ENCODE measurements around the gene ULK4.

ULK4 gene

DNA sequence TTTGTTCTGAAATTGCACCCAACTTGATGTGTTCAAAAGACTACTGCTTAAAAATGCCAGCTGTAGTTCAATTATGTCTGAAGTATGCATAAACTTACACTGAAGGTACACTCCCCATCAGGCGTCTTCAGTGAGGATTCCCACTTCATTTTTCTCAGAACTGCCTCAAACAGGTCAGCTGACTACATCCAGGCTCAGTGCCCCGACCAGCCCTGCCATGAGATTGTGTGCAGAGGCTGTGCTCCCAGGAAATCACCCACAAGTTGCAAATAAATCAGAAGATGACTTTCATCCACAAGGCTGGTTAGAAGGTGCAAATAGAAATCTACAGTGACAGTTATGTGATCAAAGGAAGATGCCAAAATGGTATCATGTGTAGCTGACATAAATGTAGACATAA is 711.1 kb downstream of the ULK4 start:
- TF ChIP-seq CTCF (IDR thresholded peaks at IDR 0.05), result no peak

- no peak for TF ChIP-seq CTCF (IDR thresholded peaks at IDR 0.05)
These were observed 712.6 kb downstream of the ULK4 start for GRCh38 chr3:41249318-41249717.

DNA sequence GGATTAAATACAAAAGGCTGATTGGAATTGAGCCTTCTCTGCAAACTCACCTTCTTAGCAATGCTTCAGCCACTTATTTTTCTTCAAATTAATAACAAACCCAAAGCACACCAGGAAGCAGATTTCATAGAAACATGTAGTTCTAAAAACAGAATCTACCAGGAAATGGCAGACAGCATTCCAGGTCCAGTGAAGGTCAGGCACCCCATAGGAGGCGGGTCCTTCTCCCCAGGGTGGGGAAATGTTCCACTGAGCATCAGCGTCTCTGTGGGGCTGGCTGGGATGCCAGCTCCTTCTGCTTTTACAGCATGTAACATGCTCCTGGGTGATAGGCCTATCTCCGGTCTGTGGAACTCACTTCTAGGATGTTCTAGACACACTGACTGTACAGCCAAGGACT is 713.4 kb downstream of the ULK4 start:
- TF ChIP-seq CTCF (IDR thresholded peaks at IDR 0.05), result no peak

DNA sequence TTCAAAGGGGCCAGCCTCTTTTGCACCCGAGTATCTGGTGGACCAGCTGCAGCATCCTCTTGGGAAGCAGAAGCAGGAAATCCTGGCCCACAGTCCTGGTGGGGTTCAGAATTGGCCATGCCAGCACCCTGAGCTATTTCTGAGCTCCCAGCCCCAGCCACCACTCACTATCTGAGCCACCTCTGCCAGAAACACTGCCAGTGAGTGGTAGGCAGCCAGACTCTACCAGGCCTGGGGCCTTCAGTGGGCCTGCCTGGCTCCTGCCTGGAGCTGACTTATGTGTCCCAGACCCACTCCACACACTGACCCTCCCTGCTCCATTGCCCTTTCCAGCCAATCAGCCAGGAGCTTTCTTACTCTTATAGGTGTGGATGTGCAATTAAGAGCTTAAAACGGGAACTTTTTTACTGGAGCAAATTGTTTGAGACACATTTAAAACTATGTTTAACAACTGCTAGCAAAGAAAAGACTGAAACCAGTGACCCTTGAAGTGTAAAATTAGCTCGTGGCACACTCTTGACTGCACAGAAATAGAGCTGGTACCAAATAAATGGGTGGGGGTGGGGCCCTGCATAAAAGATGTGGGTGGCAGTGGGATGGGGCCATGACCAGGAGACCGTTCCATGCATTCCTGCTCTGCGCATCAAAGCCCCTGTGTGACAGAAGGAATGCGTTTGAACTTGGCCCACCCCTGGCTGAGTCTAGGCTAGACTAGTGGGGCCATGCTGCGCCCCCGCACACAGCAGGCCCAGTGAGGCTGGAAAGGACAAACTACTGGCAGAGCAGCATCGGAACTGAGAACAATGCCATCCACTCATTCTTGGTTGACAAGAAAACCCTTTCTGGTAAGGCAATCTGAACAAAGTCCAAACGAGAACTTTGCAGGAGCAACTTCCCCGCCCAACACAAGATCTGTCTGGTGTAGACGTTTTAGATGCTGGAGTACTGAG is 714.6 kb downstream of the ULK4 start:
- TF ChIP-seq CTCF (IDR thresholded peaks at IDR 0.05), result no peak

DNA sequence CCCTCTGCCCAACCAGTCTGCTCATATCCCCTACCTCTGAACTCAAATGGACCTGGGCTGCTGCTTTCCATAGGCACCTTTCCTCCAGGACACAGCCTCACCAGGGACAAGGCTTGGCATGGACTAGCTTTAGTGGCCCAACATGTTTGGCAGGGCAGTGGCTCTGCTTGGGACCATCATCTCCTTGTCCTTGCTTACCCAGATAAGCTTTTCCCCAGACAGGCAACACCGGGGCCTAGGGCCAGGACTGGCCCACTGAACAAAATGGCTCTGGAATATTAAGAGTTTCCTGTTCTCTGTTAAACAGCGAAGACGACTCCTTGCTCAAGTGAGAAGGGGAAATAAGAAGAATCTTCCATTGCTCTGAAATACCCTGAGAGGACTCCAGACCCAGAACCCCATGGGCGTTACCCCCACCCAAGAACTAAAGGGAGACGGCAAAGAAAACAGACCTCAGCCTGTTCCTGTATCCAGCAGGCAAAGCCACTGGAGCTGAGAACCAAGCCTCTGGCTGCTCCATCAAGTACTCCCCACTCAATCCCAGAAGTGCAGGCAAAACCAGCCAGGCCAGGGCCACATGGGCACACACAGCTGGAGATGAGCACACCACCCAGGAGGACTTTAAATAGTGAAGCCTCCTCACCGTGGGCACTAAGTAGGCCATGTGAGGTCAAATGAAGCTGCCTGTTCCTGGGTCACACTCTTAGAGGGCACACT is 717.1 kb downstream of the ULK4 start:
- TF ChIP-seq CTCF (IDR thresholded peaks at IDR 0.05), result no peak

- no peak for TF ChIP-seq CTCF (IDR thresholded peaks at IDR 0.05)
These were observed 718.7 kb downstream of the ULK4 start for GRCh38 chr3:41243183-41243582.

DNA sequence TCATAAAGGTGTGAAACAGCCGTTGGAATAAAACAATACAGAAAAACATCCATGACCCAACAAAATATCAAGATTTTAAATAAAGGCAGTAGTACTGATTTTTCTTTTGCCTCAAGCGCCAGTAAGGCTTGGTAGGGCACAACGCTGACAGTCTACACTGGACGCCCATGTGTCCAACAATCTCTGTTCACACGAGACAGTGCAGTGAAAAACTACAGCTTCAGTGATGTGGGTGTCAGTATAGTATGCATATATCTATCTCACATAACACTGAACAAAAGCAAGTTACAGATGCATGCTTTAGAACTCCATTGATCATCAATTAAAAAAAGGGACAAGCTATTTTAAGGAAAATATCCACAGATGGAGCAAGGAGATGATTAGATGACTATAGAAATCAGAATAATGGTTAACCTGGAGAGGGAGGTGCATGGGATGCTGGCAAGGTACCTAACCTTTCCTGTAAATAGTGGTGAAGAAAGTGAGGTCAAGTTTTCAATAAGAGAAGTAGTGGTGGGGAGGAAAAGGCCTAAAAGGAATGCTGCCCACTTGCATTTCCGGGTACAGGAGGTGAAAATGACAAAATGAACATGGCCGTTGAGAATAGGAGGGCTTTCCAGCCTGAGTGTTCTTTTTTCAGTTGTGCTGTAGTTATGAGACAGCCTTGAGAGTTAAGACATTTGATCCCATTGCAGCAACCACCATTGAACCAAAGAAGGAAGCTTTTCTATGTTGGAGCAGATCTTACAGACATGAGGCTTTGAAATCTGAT is 719.9 kb downstream of the ULK4 start:
- TF ChIP-seq CTCF (IDR thresholded peaks at IDR 0.05), result no peak
